HEK293T (cell line): ENCODE measurements around the gene ABHD12B.

Experiments
- FOXK2 ChIP-seq: fragments of 450-650 bp; IDR thresholded peaks from 2 replicates; pipeline ENCODE4 v1.6.1; 2016; ENCODE audit warnings: mild to moderate bottlenecking
- SUZ12 ChIP-seq: fragments of 450-650 bp; IDR thresholded peaks from 2 replicates; pipeline ENCODE4 v1.6.1; 2016; ENCODE audit warnings: mild to moderate bottlenecking
- TF ChIP-seq, protein P1 (sequence below): fragments of 450-650 bp; IDR thresholded peaks from 2 replicates; pipeline ENCODE4 v1.6.1; 2016

DNA sequence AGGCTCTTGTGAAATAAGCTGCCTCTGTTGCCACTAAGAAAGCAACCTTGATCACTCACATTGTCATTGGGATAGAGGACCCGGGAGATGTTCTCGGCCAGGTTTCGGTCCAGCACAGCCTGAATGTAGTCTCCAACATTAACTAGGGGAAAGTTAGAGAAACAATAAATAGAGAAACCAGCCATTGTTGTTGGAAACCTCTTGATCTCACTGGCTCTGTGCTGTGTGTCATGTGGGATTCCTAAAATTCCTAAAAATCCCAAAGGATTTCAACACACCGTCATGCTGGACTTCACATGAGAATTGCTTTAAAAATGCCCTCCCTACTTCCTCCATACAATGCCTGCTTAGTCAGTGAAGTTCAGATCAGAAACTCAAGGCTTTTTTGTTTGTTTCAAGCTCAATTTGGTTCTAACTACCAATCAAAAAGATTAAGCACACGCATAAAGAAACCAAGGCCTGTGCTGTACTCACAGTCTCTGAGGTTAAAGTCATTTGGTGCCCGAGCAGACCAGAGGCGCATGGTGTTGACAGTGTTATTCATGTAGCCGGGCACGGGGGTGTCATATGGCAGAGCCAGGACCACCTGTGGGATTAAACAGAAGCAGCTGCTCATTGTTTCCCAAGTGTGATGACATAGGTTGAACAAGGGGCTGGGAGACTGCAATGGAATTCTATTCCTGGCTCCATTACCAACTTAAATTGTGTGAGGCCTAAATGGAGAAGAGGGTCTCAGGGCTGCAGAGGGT is 48.8 kb downstream of the ABHD12B start:
- TF ChIP-seq FOXK2: no peak
- no peak for TF ChIP-seq SUZ12
- TF ChIP-seq, protein P1, sequence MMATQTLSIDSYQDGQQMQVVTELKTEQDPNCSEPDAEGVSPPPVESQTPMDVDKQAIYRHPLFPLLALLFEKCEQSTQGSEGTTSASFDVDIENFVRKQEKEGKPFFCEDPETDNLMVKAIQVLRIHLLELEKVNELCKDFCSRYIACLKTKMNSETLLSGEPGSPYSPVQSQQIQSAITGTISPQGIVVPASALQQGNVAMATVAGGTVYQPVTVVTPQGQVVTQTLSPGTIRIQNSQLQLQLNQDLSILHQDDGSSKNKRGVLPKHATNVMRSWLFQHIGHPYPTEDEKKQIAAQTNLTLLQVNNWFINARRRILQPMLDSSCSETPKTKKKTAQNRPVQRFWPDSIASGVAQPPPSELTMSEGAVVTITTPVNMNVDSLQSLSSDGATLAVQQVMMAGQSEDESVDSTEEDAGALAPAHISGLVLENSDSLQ: no peak
